HG03139 (cell line): ENCODE data around the gene AS3MT.
"Not testable (repeated sequence)": the region's sequence is repeated elsewhere in the genome, so short reads cannot be mapped to it uniquely, and the experiment has no call there.

Source experiments
- ATAC-seq: cut with Tn5 transposase; IDR thresholded peaks from one replicate; pipeline ENCODE4 v1.9.1; 2021; ENCODE audit not compliant: unreplicated experiment

Gene AS3MT

DNA sequence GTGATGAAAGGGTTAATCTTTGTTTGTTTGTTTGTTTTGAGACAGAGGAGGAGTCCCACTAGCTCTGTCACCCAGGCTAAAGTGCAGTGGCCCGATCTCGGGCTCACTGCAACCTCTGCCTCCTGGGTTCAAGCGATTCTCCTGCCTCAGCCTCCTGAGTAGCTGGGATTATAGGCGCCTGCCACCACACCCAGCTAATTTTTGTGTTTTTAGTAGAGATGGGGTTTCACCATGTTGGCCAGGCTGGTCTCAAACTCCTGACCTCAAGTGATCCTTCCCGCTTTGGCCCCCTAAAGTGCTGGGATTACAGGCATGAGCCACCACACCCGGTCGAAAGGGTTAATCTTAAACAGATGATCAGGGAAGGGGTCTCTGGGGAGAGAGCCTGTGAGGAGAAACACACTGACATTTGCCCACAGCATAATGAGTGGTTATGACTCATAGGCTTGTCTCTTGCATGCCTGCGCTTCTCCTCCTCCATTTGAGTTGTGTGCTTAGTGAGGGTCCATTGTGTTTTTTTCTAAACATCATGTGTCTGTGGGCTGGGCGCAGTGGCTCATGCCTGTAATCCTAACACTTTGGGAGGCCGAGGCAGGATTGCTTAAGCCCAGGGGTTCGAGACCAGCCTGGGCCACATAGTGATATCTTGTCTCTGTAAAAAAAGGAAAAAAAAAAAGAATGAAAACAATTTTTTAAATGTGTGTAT, 13.4 kb upstream of the AS3MT start:
- not testable (repeated sequence) for ATAC-seq

DNA sequence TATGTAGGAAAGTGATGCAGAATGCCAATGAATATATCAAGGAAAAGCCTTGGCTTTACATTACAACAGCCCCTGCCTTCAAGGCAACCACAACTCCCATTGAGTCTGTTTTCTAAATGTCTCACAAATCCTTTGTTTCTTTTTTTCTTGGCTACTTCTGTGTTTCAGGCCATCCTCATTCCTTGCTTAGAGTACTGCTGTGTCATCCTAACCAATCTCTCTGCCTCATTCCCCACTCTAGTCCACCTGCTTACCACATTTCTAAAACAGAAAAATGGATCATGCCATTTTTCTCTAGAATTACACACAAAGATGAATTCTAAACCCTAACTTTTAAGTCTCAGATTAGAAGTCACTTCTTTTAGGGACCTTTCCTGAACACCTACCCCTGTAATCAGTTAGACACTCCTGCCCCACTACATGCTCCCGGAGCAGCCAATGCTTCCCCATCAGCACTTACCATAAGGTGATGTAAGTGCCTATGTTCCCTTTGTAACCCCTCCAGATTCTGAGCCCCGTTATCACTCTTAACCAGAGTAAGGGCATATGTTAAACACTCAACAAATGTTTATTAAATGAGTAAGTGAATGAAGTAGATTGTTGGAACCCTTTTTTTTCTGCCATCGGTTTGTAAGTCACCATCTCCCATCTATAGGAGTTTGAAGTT, 12.4 kb upstream of the AS3MT start:
- ATAC-seq, result no peak

- ATAC-seq, result no peak
Measured at GRCh38 chr10:102859911-102860310, 9.4 kb upstream of the AS3MT start.

DNA sequence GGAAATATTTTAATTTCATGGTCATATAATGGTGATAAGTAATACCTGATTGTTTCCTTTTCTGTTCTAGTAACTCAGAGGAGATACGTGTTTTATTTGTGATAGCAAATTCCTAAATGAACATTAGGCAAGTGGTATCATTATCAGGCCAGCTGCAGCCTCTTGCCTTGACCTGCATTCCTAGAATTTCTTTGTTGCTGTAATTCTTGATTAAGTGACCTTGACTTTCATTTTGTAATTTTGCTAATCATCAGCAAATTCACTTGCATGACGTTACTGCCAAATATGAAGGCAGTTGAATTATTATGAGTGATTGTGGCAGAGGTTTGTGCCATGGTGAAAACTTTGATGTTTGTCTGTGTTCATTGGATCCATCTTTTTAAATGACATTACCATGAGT, 5.6 kb upstream of the AS3MT start:
- ATAC-seq, result no peak

GRCh38 chr10:102865620-102866019, 3.6 kb upstream of the AS3MT start:
- no peak for ATAC-seq

GRCh38 chr10:102868911-102869257, 386 bp upstream of the AS3MT start:
- no peak for ATAC-seq

DNA sequence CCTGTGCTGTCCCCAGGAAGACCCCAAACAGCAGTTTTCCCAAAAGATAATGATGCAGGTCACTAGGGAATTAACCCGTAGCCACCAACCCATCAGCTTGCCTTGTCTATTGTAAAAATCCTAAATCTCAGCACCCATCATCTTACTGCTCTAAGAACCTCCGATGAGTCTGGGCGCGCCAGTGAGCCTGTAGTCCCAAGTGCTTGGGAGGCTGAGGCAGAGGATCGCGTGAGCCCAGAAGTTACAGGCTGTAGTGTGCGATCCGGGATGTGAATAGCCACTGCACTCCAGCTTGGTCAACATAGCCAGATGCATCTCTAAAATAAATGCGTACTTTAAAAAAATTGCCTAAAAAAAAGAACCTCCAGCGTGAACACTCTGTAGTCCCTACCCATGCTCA, 951 bp downstream of the AS3MT start:
- no peak for ATAC-seq

DNA sequence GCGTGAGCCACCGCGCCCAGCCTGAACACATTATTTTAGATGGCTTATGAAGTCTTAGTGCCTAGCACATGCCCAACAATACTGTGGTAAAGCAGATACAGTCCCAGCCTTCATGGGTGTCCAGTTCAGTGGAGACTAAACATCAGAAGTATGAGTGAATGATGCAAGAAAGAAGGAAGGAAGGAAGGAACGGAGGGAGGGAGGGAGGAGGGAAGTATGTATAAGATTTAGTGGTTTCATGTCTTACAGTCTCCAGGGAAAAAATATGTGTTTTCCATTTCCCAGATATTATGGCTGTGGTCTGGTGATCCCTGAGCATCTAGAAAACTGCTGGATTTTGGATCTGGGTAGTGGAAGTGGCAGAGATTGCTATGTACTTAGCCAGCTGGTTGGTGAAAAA, 2.9 kb downstream of the AS3MT start:
- ATAC-seq, result no peak

DNA sequence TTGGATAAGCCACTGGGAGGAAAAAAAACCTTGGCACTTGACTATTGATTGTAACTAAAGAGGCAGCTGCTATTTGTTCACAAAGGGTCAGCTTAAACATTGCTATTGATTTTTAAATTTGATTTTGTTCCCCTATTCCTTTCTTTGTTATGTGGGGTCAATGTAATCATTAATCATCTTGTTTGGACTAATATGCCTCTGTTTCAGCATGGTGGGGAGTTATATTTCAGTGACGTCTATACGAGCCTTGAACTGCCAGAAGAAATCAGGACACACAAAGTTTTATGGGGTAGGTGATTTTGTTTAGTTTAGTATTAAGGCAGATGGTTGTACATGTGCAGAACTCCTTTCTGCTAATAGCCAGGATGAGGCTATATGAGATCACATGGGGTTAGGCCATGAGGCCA, 7.5 kb downstream of the AS3MT start:
- ATAC-seq, result no peak

DNA sequence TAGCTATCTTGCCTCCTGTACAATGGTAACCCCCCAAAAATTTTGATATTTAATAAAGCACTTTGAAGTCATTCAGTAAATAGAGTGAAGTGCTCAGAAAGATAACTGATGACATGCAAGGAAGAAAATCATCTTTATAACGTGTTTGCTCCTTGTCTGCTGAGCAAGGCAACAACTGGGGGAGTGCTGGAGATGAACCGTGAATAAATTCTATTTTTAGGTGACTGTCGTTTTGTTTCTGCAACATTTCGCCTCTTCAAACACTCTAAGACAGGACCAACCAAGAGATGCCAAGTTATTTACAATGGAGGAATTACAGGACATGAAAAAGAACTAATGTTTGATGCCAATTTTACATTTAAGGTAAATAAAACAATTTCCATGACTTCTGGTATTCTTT, 9.4 kb downstream of the AS3MT start:
- no peak for ATAC-seq

DNA sequence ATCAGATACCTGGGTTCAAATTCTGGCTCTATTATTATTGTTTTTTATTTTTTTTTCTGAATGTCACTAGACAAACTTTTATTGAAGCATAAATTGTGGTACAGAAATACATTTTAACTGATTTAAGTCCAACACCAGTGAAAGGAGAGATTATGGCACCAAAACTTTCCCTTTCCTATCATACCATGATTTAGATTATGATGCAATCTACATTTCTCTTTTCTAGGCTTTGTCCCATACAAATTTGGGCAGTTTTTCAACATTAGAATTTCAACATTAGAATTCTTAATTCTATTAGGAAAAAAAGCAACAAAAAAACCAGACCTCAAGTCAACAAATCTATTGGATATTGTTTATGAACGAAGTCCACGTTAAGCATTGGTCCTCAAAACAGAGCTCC, 11.0 kb downstream of the AS3MT start:
- no peak for ATAC-seq

GRCh38 chr10:102888048-102888447, 18.8 kb downstream of the AS3MT start:
- no peak for ATAC-seq

DNA sequence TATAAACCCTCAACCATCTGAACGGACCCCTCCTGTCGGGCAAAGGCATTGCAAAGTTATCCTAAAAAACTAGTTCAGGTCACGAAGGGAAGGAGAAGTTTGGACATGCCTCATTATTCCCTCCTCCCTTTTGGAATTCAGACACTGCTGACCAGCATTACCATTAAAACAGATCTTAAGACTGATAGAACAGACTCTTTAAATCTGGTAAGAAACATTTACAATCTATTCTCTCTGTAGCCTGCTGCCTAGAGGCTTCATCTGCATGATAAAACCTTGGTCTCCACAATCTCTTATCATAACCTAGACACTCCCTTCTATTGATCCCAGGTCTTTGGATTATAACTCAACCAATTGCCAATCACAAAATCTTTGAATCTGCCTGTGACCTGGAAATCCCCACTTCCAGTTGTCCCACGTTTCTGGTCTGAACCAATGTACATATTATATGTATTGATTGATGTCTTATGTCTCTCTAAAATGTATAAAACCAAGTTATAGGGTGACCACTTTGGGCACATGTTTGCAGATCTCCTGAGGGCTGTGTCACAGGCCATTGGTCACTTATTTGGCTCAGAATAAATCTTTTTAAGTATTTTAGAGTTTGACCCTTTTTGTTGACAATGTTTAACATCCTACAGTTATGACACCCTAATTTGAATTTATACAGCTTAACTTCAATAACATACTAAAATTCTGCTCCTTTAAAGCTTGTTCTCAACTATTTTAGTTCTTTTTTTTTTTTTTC, 25.4 kb downstream of the AS3MT start:
- ATAC-seq, result no peak

GRCh38 chr10:102900006-102900405, 30.7 kb downstream of the AS3MT start:
- ATAC-seq, result no peak

DNA sequence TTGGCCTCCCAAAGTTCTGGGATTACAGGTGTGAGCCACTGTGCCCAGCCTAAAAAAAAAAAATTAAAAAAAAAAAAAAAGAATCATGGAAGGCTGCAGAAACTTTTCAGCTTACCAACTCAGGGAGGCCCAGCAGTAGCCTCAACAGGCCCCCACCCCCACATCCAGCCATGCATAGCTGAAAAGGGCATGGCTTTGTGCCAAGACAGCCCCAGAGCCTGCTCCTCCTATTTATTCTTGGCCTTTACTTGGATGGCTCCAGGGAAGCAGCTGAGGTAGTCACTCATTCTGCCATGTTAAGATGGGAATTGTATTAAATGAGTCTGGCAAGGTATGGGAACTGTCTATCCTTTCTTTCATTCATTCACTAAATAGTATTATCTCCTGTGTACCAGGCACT, 35.1 kb downstream of the AS3MT start:
- ATAC-seq, result no peak

GRCh38 chr10:102906507-102906906, 37.2 kb downstream of the AS3MT start:
- no peak for ATAC-seq

GRCh38 chr10:102914781-102915180, 45.5 kb downstream of the AS3MT start:
- ATAC-seq, result no peak

DNA sequence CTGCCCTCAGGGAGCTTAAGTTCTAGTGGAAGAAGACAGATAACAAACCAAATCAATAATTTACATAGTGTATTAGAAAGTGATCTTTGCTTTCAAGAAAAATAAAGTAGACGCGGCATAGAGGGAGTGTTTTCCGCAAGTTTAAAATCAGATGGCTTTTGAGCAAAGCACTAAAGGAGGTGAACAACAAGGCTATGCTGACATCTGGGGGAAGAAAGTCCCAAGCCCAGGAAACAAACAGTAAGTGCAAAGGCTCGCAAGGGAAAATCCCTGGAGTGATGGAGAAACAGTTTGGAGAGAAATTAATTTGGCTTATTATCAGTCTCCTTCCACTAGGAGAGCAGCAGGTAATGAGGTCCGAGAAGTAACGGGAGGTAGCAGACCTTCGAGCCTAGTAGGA, 46.9 kb downstream of the AS3MT start:
- no peak for ATAC-seq

DNA sequence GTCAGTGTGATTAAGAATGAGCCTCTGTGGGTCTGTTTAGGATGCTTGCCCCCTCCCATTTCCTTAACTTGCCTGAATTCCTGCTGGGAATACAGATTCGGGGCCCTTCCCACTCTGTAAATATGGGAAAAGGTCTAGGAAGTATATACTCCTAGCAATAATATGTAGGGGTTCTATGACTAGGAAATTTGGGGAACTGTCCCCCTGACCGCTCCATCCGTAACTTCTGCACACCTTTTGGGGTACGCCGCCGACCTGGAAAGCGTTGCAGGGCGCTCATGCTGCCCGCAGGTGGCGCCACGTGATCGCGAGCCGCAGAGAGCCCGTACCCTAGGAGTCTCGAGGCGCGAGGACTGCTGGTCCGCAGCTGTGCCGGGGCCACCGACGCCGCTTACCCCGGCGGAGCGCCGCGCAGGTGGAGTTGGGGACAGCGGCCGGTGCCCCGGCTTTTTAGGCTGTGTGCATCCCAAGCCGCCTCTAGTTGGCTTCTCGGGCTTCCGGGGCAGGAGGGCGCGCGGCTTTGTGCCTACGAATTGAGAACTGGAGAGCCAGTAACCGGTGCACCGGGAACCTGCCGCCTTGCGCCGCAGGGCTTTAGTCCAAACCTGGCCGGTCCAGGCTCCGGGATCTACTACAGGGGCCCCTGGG, 48.2 kb downstream of the AS3MT start:
- peak; percentile 38 for ATAC-seq

- ATAC-seq, result peak; percentile 89
Measured at GRCh38 chr10:102917962-102918816, 48.9 kb downstream of the AS3MT start, which contains the start of gene CNNM2. TSS of gene CNNM2 (plus strand) at chr10:102918294. CDS start at chr10:102918481, 187 bp downstream.

DNA sequence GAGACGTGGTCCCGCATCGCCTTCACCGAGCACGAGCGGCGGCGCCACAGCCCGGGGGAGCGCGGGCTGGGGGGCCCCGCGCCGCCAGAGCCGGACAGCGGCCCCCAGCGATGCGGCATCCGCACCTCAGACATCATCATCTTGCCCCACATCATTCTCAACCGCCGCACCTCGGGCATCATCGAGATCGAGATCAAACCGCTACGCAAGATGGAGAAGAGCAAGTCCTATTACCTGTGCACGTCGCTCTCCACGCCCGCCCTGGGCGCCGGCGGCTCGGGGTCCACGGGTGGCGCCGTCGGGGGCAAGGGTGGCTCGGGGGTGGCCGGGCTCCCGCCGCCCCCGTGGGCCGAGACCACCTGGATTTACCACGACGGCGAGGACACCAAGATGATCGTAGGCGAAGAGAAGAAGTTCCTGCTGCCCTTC, 49.6 kb downstream of the AS3MT start:
- no peak for ATAC-seq
